HCT116 (cell line): ENCODE data around the gene CCR6. TPM values are rescaled to one million over a fixed set of nuclear protein-coding genes. Genes with fewer than 3 reads are reported as not detected.

Experiments
- ATAC-seq: fragments of 200-7000 bp; cut with Tn5 transposase; 2 replicates; pipeline ENCODE4 v1.9.1; 2020; ENCODE audit warnings: mild to moderate bottlenecking, moderate library complexity
- BruUV-seq: library from RNA; stranded (reverse); fragments of 400-500 nt; replicated peaks from 2 replicates; lab custom pipeline; 2021; lab: Mats Ljungman, UMichigan
- CTCF ChIA-PET: fragments of 300-600 bp; sonication (Branson Sonifier 250); formaldehyde crosslinking; loops from one replicate; lab custom pipeline; 2021; ENCODE audit warnings: antibody characterized with exemption; lab: Charles Lee
- POLR2A ChIA-PET: fragments of 300-600, 350-600 bp; sonication (Branson Sonifier 250); formaldehyde crosslinking; loops from one replicate; lab custom pipeline; 2021; ENCODE audit warnings: antibody characterized with exemption; lab: Charles Lee
- RAD21 ChIA-PET, 2 experiments: fragments of 300-600 bp; sonication (Branson Sonifier 250); formaldehyde crosslinking; loops; one replicate each; lab custom pipeline; 2023; ENCODE audit warnings: low total read pairs in 2 of 2; ENCODE audit not compliant: uncharacterized antibody in 2 of 2, unreplicated experiment in 2 of 2, low non-redundant PET in 1 of 2; lab: Charles Lee
- DNase-seq: peaks from one replicate; pipeline ENCODE4 v3.0.0-alpha.2; 2010; ENCODE audit warnings: low read depth, low spot score
- H2AFZ ChIP-seq: fragments of 200-600 bp; shearing (Covaris generic), sonication (generic); 2 replicates; pipeline ENCODE4 v1.6.1; 2017; ENCODE audit warnings: low read depth, mixed run types, mixed read lengths, antibody characterized with exemption, low read length; ENCODE audit not compliant: poor library complexity, severe bottlenecking
- H3K27ac ChIP-seq: 2 replicates; pipeline ENCODE4 v1.5.1; 2012; ENCODE audit warnings: low read depth, low read length
- H3K27me3 ChIP-seq: fragments of 200-600 bp; sonication (generic); 2 replicates; pipeline ENCODE4 v1.6.1; 2016; ENCODE audit warnings: mixed run types, low read length, mixed read lengths; ENCODE audit not compliant: insufficient read depth
- H3K36me3 ChIP-seq, 2 experiments: fragments of 200-500 bp in 1 of 2; fragments of 200-600 bp in 1 of 2; sonication (Bioruptor generic) in 1 of 2; sonication (generic) in 1 of 2; 2 replicates each; pipeline versions ENCODE4 v1.5.1 to v1.6.1; 2014 to 2016; ENCODE audit warnings: low read length in 2 of 2, inconsistent platforms in 1 of 2, mixed read lengths in 1 of 2, mixed run types in 1 of 2; ENCODE audit not compliant: insufficient read depth in 2 of 2, control insufficient read depth in 1 of 2
- H3K4me1 ChIP-seq, 2 experiments: fragments of 200-600 bp in 1 of 2; sonication (generic) in 1 of 2; 2 replicates each; pipeline versions ENCODE4 v1.5.1 to v1.6.1; 2012 to 2017; ENCODE audit warnings: low read length in 2 of 2, inconsistent platforms in 1 of 2, mild to moderate bottlenecking in 1 of 2, mixed read lengths in 1 of 2, mixed run types in 1 of 2, moderate library complexity in 1 of 2; ENCODE audit not compliant: insufficient read depth in 2 of 2, control insufficient read depth in 1 of 2
- H3K4me2 ChIP-seq: fragments of 200-600 bp; sonication (generic); 2 replicates; pipeline ENCODE4 v1.6.1; 2017; ENCODE audit warnings: mixed run types, low read length, mixed read lengths
- H3K4me3 ChIP-seq, 2 experiments: fragments of 200-600 bp in 1 of 2; sonication (generic) in 1 of 2; replicated peaks in 1 of 2; 2 replicates each; pipeline ENCODE4 v1.5.1; 2011 to 2016; ENCODE audit warnings: low read length in 2 of 2, control low read depth in 1 of 2, low read depth in 1 of 2, mild to moderate bottlenecking in 1 of 2, mixed read lengths in 1 of 2, mixed run types in 1 of 2
- H3K79me2 ChIP-seq: fragments of 200-600 bp; sonication (generic); 2 replicates; pipeline ENCODE4 v1.6.1; 2017; ENCODE audit warnings: mild to moderate bottlenecking, mixed run types, low read length, moderate library complexity, mixed read lengths; ENCODE audit not compliant: insufficient read depth
- H3K9ac ChIP-seq: fragments of 200-600 bp; sonication (generic); 2 replicates; pipeline ENCODE4 v1.6.1; 2016; ENCODE audit warnings: low read length, mixed read lengths
- H3K9me2 ChIP-seq: fragments of 200-600 bp; sonication (generic), shearing (Covaris generic); 2 replicates; pipeline ENCODE4 v1.6.1; 2017; ENCODE audit warnings: mixed run types, mild to moderate bottlenecking, moderate library complexity; ENCODE audit not compliant: insufficient read depth
- H3K9me3 ChIP-seq, 2 experiments: fragments of 200-500 bp in 1 of 2; fragments of 200-600 bp in 1 of 2; sonication (Bioruptor generic) in 1 of 2; sonication (generic) in 1 of 2; 2 replicates each; pipeline ENCODE4 v1.6.1; 2014 to 2017; ENCODE audit warnings: low read length in 2 of 2, mixed read lengths in 2 of 2, inconsistent platforms in 1 of 2, low read depth in 1 of 2, mild to moderate bottlenecking in 1 of 2, mixed run types in 1 of 2, moderate library complexity in 1 of 2; ENCODE audit not compliant: control insufficient read depth in 1 of 2, insufficient read depth in 1 of 2
- H4K20me1 ChIP-seq: fragments of 200-600 bp; sonication (generic), shearing (Covaris generic); 2 replicates; pipeline ENCODE4 v1.6.1; 2017; ENCODE audit warnings: mixed run types, mild to moderate bottlenecking, moderate library complexity; ENCODE audit not compliant: insufficient read depth
- ATF3 ChIP-seq: IDR thresholded peaks from 2 replicates; pipeline ENCODE4 v1.6.1; 2012
- CBX3 ChIP-seq: IDR thresholded peaks from 2 replicates; pipeline ENCODE4 v1.6.1; 2012; ENCODE audit warnings: low read depth
- EGR1 ChIP-seq: IDR thresholded peaks from 2 replicates; pipeline ENCODE4 v1.6.1; 2012; ENCODE audit warnings: low read depth
- ELF1 ChIP-seq: IDR thresholded peaks from 2 replicates; pipeline ENCODE4 v1.6.1; 2012; ENCODE audit warnings: low read depth, borderline replicate concordance
- EZH2 ChIP-seq: fragments of 200-600 bp; sonication (generic); IDR thresholded peaks from 2 replicates; pipeline ENCODE4 v1.6.1; 2017; ENCODE audit warnings: antibody characterized with exemption, mixed run types
- EZH2phosphoT487 ChIP-seq: fragments of 200-600 bp; IDR thresholded peaks from 2 replicates; pipeline ENCODE4 v1.6.1; 2018; ENCODE audit warnings: antibody characterized with exemption, borderline replicate concordance
- FOSL1 ChIP-seq: IDR thresholded peaks from 2 replicates; pipeline ENCODE4 v1.6.1; 2012; ENCODE audit warnings: low read depth
- JUND ChIP-seq: IDR thresholded peaks from 2 replicates; pipeline ENCODE4 v1.6.1; 2012
- POLR2A ChIP-seq: IDR thresholded peaks from 2 replicates; pipeline ENCODE4 v1.7.0; 2011; ENCODE audit warnings: borderline replicate concordance; ENCODE audit not compliant: insufficient read depth, insufficient read length; ENCODE audit errors: extremely low read depth
- POLR2AphosphoS5 ChIP-seq: IDR thresholded peaks from 2 replicates; pipeline ENCODE4 v1.6.1; 2011; ENCODE audit warnings: mild to moderate bottlenecking, low read depth, low read length, moderate library complexity
- RAD21 ChIP-seq: IDR thresholded peaks from 2 replicates; pipeline ENCODE4 v1.6.1; 2012; ENCODE audit warnings: low read depth, mild to moderate bottlenecking
- SIN3A ChIP-seq: IDR thresholded peaks from 2 replicates; pipeline ENCODE4 v1.6.1; 2012; ENCODE audit warnings: low read depth
- SRF ChIP-seq: IDR thresholded peaks from 2 replicates; pipeline ENCODE4 v1.6.1; 2012; ENCODE audit warnings: low read depth
- YY1 ChIP-seq: IDR thresholded peaks from 2 replicates; pipeline ENCODE4 v1.6.1; 2011; ENCODE audit warnings: low read length, low read depth, moderate library complexity, mild to moderate bottlenecking; ENCODE audit not compliant: insufficient replicate concordance; ENCODE audit errors: extremely low read depth
- ZBTB33 ChIP-seq: IDR thresholded peaks from 2 replicates; pipeline ENCODE4 v1.6.1; 2011; ENCODE audit warnings: mild to moderate bottlenecking, low read length, moderate library complexity; ENCODE audit not compliant: insufficient replicate concordance; ENCODE audit errors: extremely low read depth
- ZFX ChIP-seq: fragments of 450-650 bp; IDR thresholded peaks from 2 replicates; pipeline ENCODE4 v1.6.1; 2017
- ZNF274 ChIP-seq: fragments of 200-500 bp; sonication (Bioruptor generic); IDR thresholded peaks from 2 replicates; pipeline ENCODE4 v1.6.1; 2014; ENCODE audit warnings: mild to moderate bottlenecking, low read depth, low read length, inconsistent platforms
- intact Hi-C: fragments of 100-400 bp; cut with micrococcal nuclease; formaldehyde crosslinking; loops from 2 replicates; pipeline ENCODE4 v1.10.0; 2022
- total RNA-seq: library from RNA; stranded (reverse); gene quantifications from one replicate; pipeline ENCODE4 v1.2.1, GENCODE V29; 2021; ENCODE audit not compliant: unreplicated experiment

CCR6 gene
- total RNA-seq, 1 experiment from 2014 or later, result not detected

DNA sequence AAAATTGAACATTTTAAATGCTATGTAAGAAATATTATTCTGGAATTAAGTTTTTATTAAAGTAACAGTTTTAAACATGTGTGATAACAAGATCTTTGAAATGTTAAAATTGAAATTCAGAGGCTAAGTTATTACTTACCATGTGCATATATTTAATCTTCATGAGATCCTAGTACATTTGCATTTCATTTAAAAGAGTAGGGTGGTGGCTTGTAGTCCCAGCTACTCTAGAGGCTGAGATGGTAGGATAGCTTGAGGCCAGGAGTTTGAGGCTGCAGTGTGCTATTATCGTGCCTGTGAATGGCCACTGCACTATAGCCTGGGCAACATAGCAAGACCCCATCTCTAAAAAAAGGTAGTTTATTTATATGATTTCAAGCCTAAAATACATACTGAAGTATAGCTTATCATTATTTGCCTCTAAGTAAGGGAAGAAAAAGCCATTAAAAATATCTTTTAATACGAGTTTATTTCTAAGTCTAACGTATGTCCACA, 3.0 kb downstream of the CCR6 start:
- no peak overlapping the region for H3K4me3 ChIP-seq
- no peaks in the 10 kb centered on the region for H3K4me1 ChIP-seq
- ChIA-PET POLR2A (no interaction called here), RAD21 (no interaction called here), CTCF (no interaction called here)
- no peak for TF ChIP-seq ZNF274
- TF ChIP-seq ATF3, result no peak
- no peak for TF ChIP-seq YY1
- no peak for TF ChIP-seq FOSL1
- no peak for TF ChIP-seq ZFX
- no peak for TF ChIP-seq SIN3A
- TF ChIP-seq POLR2A, result no peak
- TF ChIP-seq RAD21, result no peak
- TF ChIP-seq ZBTB33, result no peak
- no peak for TF ChIP-seq EZH2phosphoT487
- TF ChIP-seq EZH2, result no peak
- no peak for TF ChIP-seq JUND
- TF ChIP-seq SRF, result no peak
- no peak for TF ChIP-seq POLR2AphosphoS5
- no peak for TF ChIP-seq EGR1
- no peak for TF ChIP-seq CBX3
- no peak for TF ChIP-seq ELF1
- no peak for ATAC-seq
- no TSS peak for BruUV-seq
- H3K9ac ChIP-seq, result no peak overlapping the region
- DNase-seq, result no peak
- H3K9me3 ChIP-seq, result no peaks in the 10 kb centered on the region
- H3K4me2 ChIP-seq, result no peak overlapping the region
- intact Hi-C loops, result no loop called here
- no peaks in the 10 kb centered on the region for H3K36me3 ChIP-seq
- no peaks in the 10 kb centered on the region for H3K79me2 ChIP-seq
- no peak overlapping the region for H3K27ac ChIP-seq
- no peak overlapping the region for H2AFZ ChIP-seq
- H3K27me3 ChIP-seq, result peaks cover 12% of the 10 kb centered on the region
- no peaks in the 10 kb centered on the region for H4K20me1 ChIP-seq
- no peaks in the 10 kb centered on the region for H3K9me2 ChIP-seq
